Measurements from ENCODE around the gene ICAM4.
A peak's percentile ranks its signal among the peaks of the same experiment; 100 is the strongest.

ICAM4 gene

DNA sequence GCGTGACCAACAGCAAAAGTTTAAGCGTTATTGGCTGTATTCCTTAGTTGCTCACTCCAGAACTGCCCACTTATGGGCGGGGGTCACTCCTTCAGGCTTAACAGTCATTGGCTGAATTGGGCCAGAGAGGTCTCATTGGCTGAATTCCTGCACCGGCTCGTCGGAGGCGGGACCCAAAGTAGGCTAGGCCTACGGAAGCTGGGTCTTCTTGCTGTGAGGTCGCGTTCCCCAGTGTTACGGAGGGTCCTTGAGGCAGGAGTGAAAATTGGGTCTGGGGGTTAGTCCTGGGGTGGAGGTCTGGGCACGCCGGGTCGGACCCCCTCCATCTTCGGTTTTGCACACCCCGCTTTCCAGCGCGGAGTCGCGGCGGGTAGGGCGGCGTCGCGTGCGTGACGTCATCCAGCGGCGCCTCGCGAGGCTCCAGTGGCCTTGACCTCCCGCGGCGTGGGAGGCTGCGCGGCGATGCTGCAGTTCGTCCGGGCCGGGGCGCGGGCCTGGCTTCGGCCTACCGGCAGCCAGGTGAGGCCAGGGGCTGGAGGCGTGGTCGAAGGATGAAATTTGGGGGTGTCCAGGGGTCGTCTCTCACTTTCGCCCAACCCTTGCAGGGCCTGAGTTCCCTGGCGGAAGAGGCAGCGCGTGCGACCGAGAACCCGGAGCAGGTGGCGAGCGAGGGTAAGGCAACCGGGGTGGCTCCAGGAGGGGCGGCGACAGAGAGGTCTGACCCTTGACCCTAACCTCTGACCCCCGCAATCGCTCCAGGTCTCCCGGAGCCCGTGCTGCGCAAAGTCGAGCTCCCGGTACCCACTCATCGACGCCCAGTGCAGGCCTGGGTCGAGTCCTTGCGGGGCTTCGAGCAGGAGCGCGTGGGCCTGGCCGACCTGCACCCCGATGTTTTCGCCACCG, 34.7 kb upstream of the ICAM4 start, which contains the start of gene MRPL4:
Gene MRPL4, plus strand, starts transcription at position 423 of the 903 bp plus-strand sequence. Its CDS starts 40 bp downstream, at position 463.
- peak within 1 kb of the TSS; percentile 74 for H3K4me3 ChIP-seq (ENCODE audit: low read depth, low read length)
- TF ChIP-seq, protein P1, sequence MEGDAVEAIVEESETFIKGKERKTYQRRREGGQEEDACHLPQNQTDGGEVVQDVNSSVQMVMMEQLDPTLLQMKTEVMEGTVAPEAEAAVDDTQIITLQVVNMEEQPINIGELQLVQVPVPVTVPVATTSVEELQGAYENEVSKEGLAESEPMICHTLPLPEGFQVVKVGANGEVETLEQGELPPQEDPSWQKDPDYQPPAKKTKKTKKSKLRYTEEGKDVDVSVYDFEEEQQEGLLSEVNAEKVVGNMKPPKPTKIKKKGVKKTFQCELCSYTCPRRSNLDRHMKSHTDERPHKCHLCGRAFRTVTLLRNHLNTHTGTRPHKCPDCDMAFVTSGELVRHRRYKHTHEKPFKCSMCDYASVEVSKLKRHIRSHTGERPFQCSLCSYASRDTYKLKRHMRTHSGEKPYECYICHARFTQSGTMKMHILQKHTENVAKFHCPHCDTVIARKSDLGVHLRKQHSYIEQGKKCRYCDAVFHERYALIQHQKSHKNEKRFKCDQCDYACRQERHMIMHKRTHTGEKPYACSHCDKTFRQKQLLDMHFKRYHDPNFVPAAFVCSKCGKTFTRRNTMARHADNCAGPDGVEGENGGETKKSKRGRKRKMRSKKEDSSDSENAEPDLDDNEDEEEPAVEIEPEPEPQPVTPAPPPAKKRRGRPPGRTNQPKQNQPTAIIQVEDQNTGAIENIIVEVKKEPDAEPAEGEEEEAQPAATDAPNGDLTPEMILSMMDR (IDR thresholded peaks at IDR 0.05; ENCODE audit: low read depth, low read length) = no peak

DNA sequence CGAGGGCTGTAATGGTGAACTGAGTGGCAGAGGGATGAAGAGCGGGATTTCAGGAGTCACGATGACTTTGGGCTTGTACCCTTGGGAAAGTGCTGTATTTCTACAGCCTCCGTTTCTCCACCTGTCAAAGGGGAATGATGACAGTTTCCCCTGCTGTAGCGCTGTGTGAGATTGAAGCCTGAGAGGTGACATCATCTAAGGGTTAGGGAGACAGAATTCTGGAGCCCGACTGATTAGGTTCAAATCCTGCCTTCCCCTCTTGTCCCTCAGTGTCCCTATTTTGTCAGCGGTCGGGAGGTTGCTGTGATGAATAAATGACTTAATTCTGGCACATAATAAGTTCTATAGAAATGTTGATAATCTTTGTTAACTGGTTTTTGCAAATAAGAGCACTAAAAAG, 34.0 kb upstream of the ICAM4 start:
- TF ChIP-seq, protein P1 (IDR thresholded peaks at IDR 0.05; ENCODE audit: low read depth, low read length) = no peak

DNA sequence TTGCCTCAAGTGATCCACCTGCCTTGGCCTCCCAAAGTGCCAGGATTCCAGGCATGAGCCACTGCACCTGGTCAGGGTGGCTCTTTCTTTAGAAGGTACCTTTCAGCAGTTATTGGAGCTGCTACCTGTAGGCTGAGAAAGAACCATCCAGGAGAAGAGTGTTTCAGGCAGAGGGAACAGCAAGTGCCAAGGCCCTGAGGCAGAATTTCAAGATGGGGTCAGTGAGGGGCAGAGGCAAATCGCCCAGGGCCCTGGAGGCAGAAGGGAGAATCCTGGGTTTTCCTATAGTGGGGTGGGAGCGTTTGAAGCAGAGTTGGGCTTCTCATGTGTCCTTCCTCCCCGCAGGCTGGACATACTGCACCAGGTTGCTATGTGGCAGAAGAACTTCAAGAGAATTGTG, 32.5 kb upstream of the ICAM4 start:
- H3K4me3 ChIP-seq (ENCODE audit: low read depth, low read length) = no peak overlapping the region
- TF ChIP-seq, protein P1 (IDR thresholded peaks at IDR 0.05; ENCODE audit: low read depth, low read length) = no peak

More for the DNA sequence above, 34.0 kb upstream of the ICAM4 start:
- H3K4me3 ChIP-seq (ENCODE audit: low read depth, low read length) = peak overlapping the region; percentile 74

DNA sequence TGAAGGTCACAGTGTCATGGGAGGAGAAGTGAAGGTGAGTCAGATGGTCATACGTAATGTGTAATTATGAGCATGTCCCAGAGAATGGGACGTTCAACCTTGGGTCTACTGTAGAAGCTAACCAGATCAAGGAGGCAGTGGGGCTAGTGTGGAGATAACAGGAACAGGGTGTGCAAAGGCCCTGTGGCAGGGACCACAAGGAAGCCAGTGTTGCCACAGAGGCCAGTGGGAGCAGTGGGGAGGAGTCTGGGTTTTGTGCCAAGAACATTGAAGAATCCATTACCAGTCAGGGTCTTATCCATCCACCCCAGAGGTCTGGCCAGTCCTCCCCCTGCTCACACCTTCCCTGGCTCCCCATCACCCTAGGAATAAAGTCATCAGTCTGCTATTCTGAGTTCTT, 31.4 kb upstream of the ICAM4 start:
- TF ChIP-seq, protein P1 (IDR thresholded peaks at IDR 0.05; ENCODE audit: low read depth, low read length) = no peak

DNA sequence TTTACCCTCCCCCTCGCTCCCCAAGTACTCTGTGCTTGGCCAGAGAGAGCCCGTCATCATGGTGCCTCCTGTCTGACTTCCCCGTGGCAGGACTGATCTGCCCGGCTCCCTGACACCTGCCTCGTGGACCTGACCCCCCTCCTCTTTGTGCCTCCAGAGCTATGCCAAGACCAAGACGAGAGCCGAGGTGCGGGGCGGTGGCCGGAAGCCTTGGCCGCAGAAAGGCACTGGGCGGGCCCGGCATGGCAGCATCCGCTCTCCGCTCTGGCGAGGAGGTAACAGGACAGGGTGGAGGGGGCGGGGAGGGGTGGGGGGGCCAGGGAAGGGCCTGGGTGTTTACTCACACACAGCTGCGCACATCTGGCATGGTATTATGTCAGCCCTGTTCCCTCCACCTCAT, 30.2 kb upstream of the ICAM4 start:
- H3K4me3 ChIP-seq (ENCODE audit: low read depth, low read length) = no peak overlapping the region
- TF ChIP-seq, protein P1 (IDR thresholded peaks at IDR 0.05; ENCODE audit: low read depth, low read length) = no peak

More for the DNA sequence above, 31.4 kb upstream of the ICAM4 start:
- H3K4me3 ChIP-seq (ENCODE audit: low read depth, low read length) = no peak overlapping the region

DNA sequence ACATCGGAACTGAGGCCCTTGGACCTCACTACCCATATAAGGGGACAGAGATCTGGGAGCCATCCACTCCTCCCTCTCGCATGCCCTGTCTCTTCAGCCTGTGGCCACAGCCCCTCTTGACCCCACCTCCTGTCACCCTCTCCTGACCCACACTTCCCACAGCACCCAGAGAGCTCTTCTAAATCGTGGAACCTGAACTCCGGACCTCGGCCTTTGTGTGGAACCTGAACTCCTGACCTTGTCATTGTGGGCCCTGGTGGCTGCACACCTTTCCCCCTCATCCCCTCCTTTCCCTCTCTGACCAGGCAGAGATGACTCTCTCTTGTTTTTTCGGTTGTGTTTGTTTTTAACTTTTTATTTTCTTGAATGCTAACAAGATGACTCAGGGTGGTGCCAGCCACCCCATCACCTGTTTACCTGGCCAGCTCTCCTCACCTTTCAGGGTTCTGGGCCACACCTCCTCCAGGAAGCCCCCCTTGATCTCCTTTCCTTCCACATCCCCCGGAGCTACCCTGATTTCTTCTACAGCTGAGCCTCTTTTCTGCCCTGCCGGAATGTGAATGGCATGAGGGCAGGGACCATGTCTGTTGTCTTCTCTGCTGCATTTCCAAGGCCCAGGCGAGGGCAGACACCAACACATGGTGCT, 29.7 kb upstream of the ICAM4 start:
- H3K4me3 ChIP-seq (ENCODE audit: low read depth, low read length) = no peak overlapping the region
- TF ChIP-seq, protein P1 (IDR thresholded peaks at IDR 0.05; ENCODE audit: low read depth, low read length) = no peak

Data from WI38 (cell line).